Measurements from ENCODE around the gene SEC14L5. TPM values are rescaled to one million over a fixed set of nuclear protein-coding genes. Genes with fewer than 3 reads are reported as not detected.

Gene SEC14L5
- total RNA-seq, 1 experiment from 2014 or later, result 2.3 TPM

- Mint-ChIP-seq H3K9me3 (no peaks in the 10 kb centered on the region), H3K4me3 (no peak overlapping the region), H3K27me3 (ENCODE audit: low read depth) (no peaks in the 10 kb centered on the region), H3K27ac (no peak overlapping the region), H3K4me1 (no peaks in the 10 kb centered on the region), H3K36me3 (no peaks in the 10 kb centered on the region)
- ChIA-PET POLR2A (interaction anchor here (0.7 kb wide), 1 partner anchor 44 kb away, joined by 6 read pairs; the partner anchor contains the start of gene SEC14L5), CTCF (interaction anchor here (0.7 to 1.0 kb wide), 2 partner anchors 57 to 1031 kb away, joined by 3 read pairs; no protein-coding TSS in a partner anchor)
- no peak for DNase-seq (ENCODE audit: low spot score)
- no peak for ATAC-seq
- TF ChIP-seq OVOL2 (CRISPR knock-in tag; IDR thresholded peaks at IDR 0.05; ENCODE audit: borderline replicate concordance) (no peak), STAT6 (CRISPR knock-in tag; conservative IDR thresholded peaks at IDR 0.05; ENCODE audit: low read depth) (no peak), NFE2L1 (CRISPR knock-in tag; IDR thresholded peaks at IDR 0.05) (no peak), MYBL2 (CRISPR knock-in tag; IDR thresholded peaks at IDR 0.05) (no peak), GTF2I (CRISPR knock-in tag; conservative IDR thresholded peaks at IDR 0.05) (no peak), PRRX2 (CRISPR knock-in tag; IDR thresholded peaks at IDR 0.05) (no peak), NFATC4 (CRISPR knock-in tag; IDR thresholded peaks at IDR 0.05) (no peak), ZMAT4 (CRISPR knock-in tag; IDR thresholded peaks at IDR 0.05) (no peak), ATF1 (CRISPR knock-in tag; IDR thresholded peaks at IDR 0.05) (no peak), SMAD4 (CRISPR knock-in tag; IDR thresholded peaks at IDR 0.05) (no peak), ZNF121 (CRISPR knock-in tag; IDR thresholded peaks at IDR 0.05) (no peak), HMGXB4 (CRISPR knock-in tag; IDR thresholded peaks at IDR 0.05) (no peak)
These were observed 43.4 kb downstream of the SEC14L5 start for GRCh38 chr16:5001571-5001970.

- no peaks in the 10 kb centered on the region for H3K27me3 Mint-ChIP-seq (ENCODE audit: low read depth)
These were observed 43.9 kb downstream of the SEC14L5 start for GRCh38 chr16:5001986-5002385.

More at GRCh38 chr16:5001986-5002385, 43.9 kb downstream of the SEC14L5 start:
- no peak for DNase-seq (ENCODE audit: low spot score)
- Mint-ChIP-seq H3K36me3 (no peaks in the 10 kb centered on the region), H3K27ac (no peak overlapping the region), H3K4me1 (no peaks in the 10 kb centered on the region), H3K4me3 (no peak overlapping the region), H3K9me3 (no peaks in the 10 kb centered on the region)
- TF ChIP-seq ZNF281 (CRISPR knock-in tag; IDR thresholded peaks at IDR 0.05) (no peak), CBFB (CRISPR knock-in tag; IDR thresholded peaks at IDR 0.05; ENCODE audit: low read depth) (no peak), KAT7 (CRISPR knock-in tag; IDR thresholded peaks at IDR 0.05; ENCODE audit: borderline replicate concordance) (no peak), ETV6 (CRISPR knock-in tag; IDR thresholded peaks at IDR 0.05) (no peak), HMGXB4 (CRISPR knock-in tag; IDR thresholded peaks at IDR 0.05) (no peak), ZNF317 (CRISPR knock-in tag; IDR thresholded peaks at IDR 0.05; ENCODE audit: borderline replicate concordance, low read depth) (no peak), NFE2L1 (CRISPR knock-in tag; IDR thresholded peaks at IDR 0.05) (no peak), E2F5 (CRISPR knock-in tag; IDR thresholded peaks at IDR 0.05) (no peak)
- CTCF ChIA-PET, result interaction anchor here (1.0 kb wide), 1 partner anchor 57 kb away, joined by 3 read pairs; no protein-coding TSS in a partner anchor
- ATAC-seq, result no peak
- POLR2A ChIA-PET, result no interaction called here
